AG09319 (cell line): ENCODE results near the gene NXPH3.
A peak's percentile ranks its signal among the peaks of the same experiment; 100 is the strongest.
"Not testable (repeated sequence)": the region's sequence is repeated elsewhere in the genome, so short reads cannot be mapped to it uniquely, and the experiment has no call there.

ENCODE experiments used
- DNase-seq: peaks from one replicate; pipeline ENCODE4 v3.0.0-alpha.2; 2010; ENCODE audit warnings: low read depth; ENCODE audit errors: extremely low read depth
- TF ChIP-seq, protein P1 (sequence below): IDR thresholded peaks from 2 replicates; pipeline ENCODE4 v1.5.1; 2011; ENCODE audit warnings: low read depth, mild to moderate bottlenecking, inconsistent platforms, low read length, moderate library complexity

Gene NXPH3

DNA sequence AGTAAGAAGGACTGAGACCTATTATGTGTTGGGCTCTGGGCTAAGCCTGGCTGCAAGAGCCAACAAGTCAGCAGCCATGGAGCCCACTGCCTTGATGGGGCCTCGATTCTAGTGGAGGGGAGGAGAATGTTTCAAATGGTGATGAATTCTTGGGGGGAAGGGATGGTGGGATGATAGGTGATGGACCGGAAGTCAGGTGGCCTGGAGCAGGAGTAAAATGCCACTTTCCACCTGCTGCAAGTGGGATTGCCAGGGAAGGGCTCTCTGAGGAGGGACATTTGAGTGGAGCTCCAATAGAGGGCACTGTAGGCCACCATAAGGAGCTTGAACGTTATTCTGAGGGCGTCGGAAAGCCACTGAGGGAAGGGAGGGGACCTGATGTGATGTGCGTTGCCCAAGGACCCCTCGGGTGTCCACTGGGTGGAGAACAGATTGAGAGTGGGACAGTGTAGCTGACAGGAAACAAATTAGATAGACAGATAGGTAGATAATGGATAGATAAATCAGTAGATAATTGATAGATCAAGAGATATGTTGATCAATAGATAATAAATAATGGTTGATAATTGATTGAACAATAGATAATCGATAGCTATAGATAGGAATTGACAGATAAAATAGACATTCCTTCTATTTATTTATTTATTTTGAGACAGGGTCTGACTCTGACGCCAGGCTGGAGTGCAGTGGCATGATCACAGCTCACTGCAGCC, 18.2 kb upstream of the NXPH3 start:
- DNase-seq: no peak
- TF ChIP-seq, protein P1, sequence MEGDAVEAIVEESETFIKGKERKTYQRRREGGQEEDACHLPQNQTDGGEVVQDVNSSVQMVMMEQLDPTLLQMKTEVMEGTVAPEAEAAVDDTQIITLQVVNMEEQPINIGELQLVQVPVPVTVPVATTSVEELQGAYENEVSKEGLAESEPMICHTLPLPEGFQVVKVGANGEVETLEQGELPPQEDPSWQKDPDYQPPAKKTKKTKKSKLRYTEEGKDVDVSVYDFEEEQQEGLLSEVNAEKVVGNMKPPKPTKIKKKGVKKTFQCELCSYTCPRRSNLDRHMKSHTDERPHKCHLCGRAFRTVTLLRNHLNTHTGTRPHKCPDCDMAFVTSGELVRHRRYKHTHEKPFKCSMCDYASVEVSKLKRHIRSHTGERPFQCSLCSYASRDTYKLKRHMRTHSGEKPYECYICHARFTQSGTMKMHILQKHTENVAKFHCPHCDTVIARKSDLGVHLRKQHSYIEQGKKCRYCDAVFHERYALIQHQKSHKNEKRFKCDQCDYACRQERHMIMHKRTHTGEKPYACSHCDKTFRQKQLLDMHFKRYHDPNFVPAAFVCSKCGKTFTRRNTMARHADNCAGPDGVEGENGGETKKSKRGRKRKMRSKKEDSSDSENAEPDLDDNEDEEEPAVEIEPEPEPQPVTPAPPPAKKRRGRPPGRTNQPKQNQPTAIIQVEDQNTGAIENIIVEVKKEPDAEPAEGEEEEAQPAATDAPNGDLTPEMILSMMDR: peak; percentile 62

DNA sequence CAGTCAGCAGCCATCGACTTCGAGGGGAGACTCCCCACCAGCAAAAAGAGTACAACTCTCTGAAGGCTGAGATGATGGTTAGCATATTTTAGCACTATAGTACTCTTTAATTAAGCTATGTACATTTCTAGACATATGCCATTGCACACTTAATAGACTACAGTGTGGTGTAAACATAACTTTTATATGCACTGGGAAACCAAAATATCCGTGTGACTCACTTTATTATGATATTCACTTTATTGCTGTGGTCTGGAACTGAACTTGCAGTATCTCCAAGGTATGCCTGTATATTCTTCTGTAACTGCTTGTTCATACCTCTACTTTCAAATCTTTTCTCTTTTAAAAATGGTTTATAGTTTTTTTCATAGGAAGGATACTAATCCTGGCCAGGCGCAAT, 11.0 kb upstream of the NXPH3 start:
- TF ChIP-seq, protein P1: no peak
- DNase-seq: no peak

DNA sequence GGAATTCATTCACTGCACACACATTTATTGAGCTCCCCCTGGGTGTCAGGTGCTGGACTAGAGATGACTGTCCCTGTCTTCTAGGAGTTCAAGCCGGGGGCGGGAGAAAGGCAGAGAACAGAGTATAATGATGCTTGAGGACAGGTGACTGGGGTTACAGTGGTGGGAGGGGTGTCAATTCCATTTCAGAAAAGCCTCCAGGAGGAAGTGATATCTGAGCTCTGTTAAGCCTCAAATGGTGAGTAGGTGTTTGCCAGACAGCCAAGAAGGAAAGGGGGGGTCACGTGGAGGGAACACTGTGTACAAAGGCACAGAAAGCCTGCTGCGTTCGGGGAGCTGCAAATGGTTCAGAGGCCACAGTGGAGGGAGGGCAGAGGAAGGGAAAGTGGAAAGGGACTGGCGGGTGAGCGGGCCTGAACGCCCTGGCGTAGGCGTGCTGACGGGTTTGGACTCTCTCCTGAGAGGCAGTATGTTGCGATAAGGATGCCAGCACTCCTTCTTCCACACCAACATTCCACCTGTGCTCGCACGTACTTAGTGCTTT, 9.7 kb upstream of the NXPH3 start:
- TF ChIP-seq, protein P1: no peak
- DNase-seq: no peak

DNA sequence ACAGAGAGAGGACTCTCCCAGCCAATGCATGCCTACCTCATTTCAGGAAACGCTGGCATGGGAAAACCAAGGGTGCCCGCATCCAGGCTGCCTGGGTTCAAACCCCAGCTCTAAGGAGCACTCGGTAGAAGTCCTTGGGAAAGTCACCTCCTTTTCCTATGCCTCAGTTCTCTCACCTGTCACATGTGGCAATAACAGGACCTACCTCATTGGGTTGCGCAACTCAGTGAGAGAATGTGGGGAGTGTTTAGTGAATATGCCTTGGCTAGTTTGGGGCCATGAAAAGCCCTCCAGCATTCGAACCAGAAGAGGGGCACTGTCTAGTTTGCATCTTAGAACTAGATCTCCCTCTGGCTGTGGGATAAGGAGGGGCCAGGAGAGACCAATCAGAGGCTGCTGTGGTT, 9.0 kb upstream of the NXPH3 start:
- no peak for DNase-seq
- TF ChIP-seq, protein P1: no peak

- TF ChIP-seq, protein P1: no peak
- DNase-seq: no peak
These were observed 8.6 kb upstream of the NXPH3 start for GRCh38 chr17:49567104-49567521.

- no peak for DNase-seq
- TF ChIP-seq, protein P1: peak; percentile 88
These were observed 7.6 kb upstream of the NXPH3 start for GRCh38 chr17:49567871-49568694.

DNA sequence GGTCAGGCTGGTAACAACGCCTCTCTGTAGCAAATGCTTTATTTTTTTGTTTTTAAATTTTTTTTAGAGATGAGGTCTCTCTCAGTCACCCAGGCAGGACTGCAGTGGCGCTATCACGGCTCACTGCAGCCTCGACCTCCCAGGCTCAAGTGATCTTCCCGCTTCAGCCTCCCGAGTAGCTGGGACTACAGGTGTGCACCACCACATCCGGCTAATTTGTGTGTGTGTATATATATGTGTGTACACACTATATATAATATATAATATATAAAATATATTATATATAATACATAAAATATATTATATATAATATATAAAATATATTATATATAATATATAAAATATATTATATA, 7.0 kb upstream of the NXPH3 start:
- DNase-seq: not testable (repeated sequence)
